NCI-H128 (cell line): Measurements from ENCODE around the gene ABCB8.
"Not testable (repeated sequence)": the region's sequence is repeated elsewhere in the genome, so short reads cannot be mapped to it uniquely, and the experiment has no call there.

Experiments used
- DNase-seq: peaks from one replicate; lab custom pipeline; 2025; ENCODE audit not compliant: unreplicated experiment; lab: John Stamatoyannopoulos, UW

Gene ABCB8

GRCh38 chr7:151033864-151034249 lies 5.6 kb downstream of the ABCB8 start:
- no peak for DNase-seq

- DNase-seq: no peak
These were observed 6.2 kb downstream of the ABCB8 start for GRCh38 chr7:151034312-151035025.

GRCh38 chr7:151035026-151035717 lies 6.9 kb downstream of the ABCB8 start:
- no peak for DNase-seq

GRCh38 chr7:151035902-151036301 lies 7.7 kb downstream of the ABCB8 start:
- DNase-seq: no peak

GRCh38 chr7:151038951-151039849 lies 10.9 kb downstream of the ABCB8 start:
- DNase-seq: no peak

- DNase-seq: no peak
These were observed 11.7 kb downstream of the ABCB8 start for GRCh38 chr7:151039850-151040548.

DNA sequence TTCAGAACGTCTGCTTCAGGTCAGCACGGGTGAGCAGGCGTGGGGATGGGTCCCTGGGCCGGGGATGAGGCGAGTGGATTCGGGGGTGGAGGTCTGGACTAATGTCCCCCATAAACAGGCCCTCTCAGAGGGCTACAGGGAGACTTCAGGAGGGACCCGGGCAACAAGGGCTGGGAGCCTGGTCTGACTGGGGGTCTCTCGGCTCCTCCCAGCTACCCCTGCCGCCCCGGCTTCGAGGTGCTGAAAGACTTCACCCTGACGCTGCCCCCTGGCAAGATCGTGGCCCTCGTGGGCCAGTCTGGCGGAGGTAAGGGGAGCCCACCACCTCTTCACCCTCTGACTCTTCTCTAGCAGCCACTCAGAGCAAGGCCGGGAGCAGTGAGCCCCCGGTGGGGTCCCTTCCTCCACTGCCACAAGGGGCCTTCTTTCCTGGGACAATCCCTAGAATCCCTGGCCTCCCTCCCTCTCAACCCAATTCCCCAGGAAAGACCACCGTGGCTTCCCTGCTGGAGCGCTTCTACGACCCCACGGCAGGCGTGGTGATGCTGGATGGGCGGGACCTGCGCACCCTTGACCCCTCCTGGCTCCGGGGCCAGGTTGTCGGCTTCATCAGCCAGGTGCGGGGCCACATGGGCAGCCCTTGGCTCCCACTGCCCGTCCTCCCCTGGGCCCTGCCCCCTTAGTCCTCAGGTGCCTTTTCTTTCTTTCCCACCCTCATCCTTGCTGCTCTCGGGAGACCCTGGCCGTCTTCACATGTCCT lies 12.5 kb downstream of the ABCB8 start:
- no peak for DNase-seq

DNA sequence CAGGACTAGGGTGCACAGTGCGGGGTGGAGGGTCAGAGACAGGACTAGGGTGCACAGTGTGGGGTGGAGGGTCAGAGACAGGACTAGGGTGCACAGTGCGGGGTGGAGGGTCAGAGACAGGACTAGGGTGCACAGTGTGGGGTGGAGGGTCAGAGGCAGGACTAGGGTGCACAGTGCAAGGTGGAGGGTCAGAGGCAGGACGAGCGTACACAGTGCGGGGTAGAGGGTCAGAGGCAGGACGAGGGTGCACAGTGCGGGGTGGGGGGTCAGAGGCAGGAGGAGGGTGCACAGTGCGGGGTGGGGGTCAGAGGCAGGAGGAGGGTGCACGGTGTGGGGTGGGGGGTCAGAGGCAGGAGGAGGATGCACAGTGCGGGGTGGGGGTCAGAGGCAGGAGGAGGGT lies 15.2 kb downstream of the ABCB8 start:
- not testable (repeated sequence) for DNase-seq

DNA sequence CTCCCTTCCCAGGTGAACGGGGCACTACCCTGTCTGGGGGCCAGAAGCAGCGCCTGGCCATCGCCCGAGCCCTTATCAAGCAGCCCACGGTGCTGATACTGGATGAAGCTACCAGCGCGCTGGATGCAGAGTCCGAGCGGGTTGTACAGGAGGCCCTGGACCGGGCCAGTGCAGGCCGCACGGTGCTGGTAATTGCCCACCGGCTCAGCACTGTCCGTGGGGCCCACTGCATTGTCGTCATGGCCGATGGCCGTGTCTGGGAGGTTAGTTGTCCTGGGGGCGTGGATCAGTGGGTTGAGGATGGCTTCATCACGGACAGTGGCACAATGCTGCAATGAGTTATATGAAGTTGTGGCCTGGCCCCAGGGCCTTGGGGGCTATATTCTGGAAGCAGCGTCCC lies 15.7 kb downstream of the ABCB8 start:
- no peak for DNase-seq

- no peak for DNase-seq
These were observed 17.0 kb downstream of the ABCB8 start for GRCh38 chr7:151045262-151045661.

- DNase-seq: no peak
These were observed 17.7 kb downstream of the ABCB8 start for GRCh38 chr7:151045967-151046366.

- no peak for DNase-seq
These were observed 18.6 kb downstream of the ABCB8 start for GRCh38 chr7:151046603-151047573.

DNA sequence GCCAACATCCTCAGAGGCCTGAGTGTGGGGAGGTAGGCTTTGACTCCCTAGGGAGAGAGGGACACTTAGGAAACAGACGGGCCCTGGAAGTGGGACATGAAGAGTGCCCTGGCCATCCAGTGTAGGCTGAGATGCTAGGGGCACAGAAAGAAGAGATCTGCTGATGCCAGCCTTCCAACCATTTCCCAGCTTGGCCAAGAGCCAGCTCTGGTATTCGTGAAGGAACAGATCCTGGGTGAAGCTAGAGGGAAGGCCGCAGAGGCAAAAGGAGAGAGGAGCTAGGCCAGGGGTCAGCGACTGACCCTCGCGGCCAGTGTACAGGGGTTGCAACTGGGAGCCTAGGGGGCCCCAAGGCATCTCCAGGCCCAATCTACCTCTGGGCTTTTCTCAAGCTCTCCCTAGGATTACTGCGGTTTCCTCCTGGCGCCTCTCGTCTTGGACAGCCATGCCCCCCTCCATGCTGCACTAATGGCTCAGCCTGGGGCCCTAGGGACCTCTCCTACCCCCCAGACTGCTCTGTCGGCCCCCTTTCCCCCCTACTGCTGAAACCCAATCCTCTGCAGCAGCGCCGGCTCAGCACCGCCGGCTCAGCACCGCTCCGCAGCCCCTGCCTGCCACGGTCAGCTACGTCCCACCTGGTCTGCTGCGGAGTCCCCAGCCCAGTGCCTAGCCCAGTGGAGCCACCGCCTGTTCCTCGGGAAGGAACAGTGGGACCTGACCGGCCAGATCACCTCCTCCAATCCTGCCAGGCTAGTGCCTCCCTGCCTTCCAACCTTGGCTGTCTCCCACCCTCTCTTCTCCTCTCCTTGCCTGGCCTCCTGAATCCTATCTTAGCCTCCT lies 19.9 kb downstream of the ABCB8 start, which contains the start of gene ASIC3:
Gene ASIC3, plus strand, starts transcription at position 556 of the 840 bp plus-strand sequence. CDS start 355 bp downstream, outside the sequence.
- no peak for DNase-seq

- DNase-seq: no peak
These were observed 20.7 kb downstream of the ABCB8 start for GRCh38 chr7:151048911-151049463.

GRCh38 chr7:151051108-151051507 lies 22.9 kb downstream of the ABCB8 start:
- no peak for DNase-seq

DNA sequence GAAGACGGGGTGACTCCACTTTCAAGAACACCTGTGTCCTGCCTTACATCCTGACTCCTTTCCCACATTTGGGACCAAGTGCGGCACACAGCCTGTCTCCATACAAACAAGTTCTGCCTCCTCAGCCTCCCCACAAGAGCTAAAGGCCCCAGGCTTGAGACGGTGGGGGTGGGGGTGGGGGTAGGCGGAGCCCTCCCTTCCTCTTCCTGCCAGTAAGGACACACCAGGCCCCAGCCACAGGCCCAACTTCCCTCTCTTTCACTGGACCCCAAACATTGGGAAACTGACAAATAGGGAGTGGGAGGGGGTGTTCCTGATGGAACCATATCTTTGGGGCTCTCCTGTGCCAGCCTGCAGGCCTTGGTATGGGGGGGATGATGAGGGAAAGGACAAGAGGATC lies 24.8 kb downstream of the ABCB8 start:
- DNase-seq: no peak

GRCh38 chr7:151053751-151054150 lies 25.5 kb downstream of the ABCB8 start:
- no peak for DNase-seq

GRCh38 chr7:151056283-151056665 lies 28.0 kb downstream of the ABCB8 start:
- no peak for DNase-seq
